Metanephros (tissue), 2 donors: ENCODE measurements around the gene PRPF6. TPM values are rescaled to one million over a fixed set of nuclear protein-coding genes. Genes with fewer than 3 reads are reported as not detected.

Experiments
- small RNA-seq: library from RNA; depleted of rRNA; stranded (forward); fragments of <200 nt; gene quantifications from one replicate; pipeline ENCODE3, GENCODE V24; 2014; ENCODE audit warnings: low replicate concordance
- total RNA-seq: library from RNA; depleted of rRNA; stranded (reverse); fragments of >200 nt; gene quantifications from one replicate; pipeline ENCODE4 v1.2.3, GENCODE V29; 2014

PRPF6 gene
- 64.6 TPM for total RNA-seq

GRCh38 chr20:63980806-63981728 lies at the start of gene PRPF6:
PRPF6 (plus strand) TSS chr20:63981132; CDS start chr20:63981246, 114 bp downstream.

GRCh38 chr20:63955827-63956663 lies 24.9 kb upstream of the PRPF6 start, which contains the start of gene UCKL1:
UCKL1 (minus strand) TSS chr20:63956416; CDS start chr20:63956372, 44 bp downstream.

GRCh38 chr20:63969838-63970713 lies 10.9 kb upstream of the PRPF6 start, which contains the start of gene ZNF512B:
ZNF512B (minus strand) TSS chr20:63969930; CDS start chr20:63967950, 1,980 bp downstream.

GRCh38 chr20:63979557-63980316 lies 1.2 kb upstream of the PRPF6 start, which contains the start of gene SAMD10:
SAMD10 (minus strand) TSS chr20:63979642; CDS start chr20:63979467, 175 bp downstream.

GRCh38 chr20:64035933-64036345 lies 55.0 kb downstream of the PRPF6 start, which contains the start of gene C20orf204:
C20orf204 (plus strand) TSS chr20:64036182; CDS start chr20:64036324, 142 bp downstream.

DNA sequence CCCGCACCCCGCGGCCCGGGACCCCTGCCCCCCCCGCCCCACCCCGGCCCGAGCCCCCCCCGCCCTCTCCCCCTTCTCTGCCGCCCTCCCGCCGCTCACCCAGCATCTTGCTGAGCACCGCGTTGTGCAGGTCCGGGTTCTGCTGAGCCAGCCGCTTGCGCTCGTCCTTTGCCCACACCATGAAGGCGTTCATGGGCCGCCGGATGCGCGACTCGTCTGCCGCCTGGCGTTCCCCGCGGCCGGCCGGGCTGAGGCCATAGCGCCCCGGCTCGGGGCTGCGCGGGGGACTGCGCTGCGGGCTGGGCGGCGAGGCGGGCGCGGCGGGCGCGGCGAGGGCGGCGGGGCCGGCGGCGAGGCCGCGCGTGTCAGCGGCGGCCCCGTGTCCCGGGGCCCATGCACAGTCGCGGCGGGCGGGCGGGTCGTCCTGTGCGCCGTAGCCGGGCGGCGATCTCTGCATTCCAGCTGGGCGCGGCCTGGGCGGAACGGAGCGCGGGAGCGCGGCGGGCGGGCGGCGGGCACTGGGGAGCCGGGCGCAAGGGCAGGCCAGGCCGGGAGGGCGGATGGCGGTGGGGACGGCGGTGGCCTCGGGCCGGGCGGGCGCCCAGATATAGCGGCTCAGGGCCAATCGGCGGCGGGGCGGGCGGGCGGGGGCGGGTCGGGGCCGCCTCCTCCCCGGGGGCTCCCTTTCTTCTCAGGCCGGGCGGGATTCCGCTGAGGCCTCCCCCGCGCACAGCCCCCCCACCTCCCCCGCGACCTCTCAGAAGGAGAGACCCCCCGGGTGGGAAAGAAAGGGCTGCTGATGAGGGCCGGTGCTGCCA lies 68.3 kb downstream of the PRPF6 start, which contains the start of gene SOX18:
TSS of gene SOX18 (minus strand) at position 580 of the 818 bp plus-strand sequence. CDS start at position 457, 123 bp downstream.

DNA sequence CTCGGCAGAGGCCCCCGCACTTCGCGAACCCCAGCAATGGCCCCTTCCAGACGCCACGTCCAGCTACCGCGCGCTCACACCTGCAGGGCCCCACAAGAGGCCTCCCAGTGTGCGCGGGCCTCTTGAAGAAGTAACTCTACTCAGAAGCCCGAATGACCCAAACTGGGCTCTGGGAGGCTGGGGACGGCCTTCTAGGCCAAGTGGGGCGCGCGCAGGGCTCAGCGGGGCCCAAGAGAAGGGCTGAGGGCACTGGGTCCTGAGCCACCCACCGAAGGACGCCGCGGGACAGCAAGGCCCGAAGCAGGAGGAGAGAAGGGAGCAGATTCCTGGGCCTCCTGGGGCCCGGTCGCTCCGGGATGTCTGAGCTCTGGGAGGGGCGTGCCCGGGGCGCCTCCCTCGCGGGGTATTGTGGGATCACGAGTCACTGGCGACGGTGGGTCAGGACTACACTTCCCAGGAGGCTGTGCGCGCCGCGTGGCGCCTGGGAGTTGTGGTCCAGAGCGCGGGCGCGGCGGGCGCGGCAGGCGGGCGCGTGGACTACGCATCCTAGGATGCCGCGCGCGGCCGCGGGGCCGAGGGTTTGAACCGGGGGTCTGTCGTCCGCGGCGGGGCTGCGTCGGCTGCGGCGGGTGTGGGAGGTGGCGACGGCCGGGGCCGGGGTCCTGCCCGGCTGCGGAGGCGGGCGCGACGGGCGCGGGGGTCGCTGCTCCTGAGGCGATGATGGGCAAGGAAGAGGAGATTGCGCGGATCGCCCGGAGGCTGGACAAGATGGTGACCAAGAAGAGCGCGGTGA lies 81.9 kb downstream of the PRPF6 start, which contains the start of gene TCEA2:
TSS of gene TCEA2 (plus strand) at position 603 of the 793 bp plus-strand sequence. CDS start at position 718, 115 bp downstream.

DNA sequence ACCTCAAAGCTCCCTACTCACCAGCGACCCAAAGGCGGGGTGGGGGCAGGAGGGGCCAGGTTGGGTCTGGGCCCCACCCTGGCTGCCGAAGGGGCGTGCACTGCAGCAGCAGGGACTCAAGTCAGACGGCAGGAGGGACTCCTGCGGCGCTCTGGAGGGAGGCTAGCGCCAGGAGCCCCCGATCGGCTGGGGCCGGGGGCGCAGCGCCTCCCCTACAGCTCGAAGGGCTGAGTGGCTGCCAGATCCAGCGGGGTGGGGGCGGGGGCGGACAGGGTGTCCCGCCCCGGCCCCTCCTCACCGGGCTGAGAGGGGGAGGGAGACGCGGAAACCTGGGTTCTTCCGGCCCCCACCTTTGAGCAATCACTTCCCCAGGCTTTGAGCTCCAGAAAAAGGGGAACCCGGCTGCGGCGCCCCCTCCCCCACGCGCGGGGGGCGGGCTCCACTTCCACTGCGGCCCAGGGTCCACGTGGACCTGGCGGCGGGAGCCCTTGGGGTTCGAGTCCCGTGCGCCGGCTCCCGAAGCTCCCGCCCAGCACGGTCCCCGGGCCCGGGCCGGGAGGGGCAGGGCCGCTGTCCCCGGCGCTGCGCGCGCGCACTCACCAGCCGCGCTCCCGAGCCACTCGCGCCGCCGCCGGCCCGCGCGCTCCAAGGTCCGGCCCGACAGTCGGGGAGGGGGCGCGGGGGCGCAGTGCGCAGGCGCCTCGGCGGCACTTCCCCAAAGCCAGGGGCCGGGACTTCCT lies 98.5 kb downstream of the PRPF6 start, which contains the start of gene RGS19:
TSS of gene RGS19 (minus strand) at position 246 of the 740 bp plus-strand sequence. CDS start 2,632 bp downstream, outside the sequence.

GRCh38 chr20:64080013-64080812 lies 99.3 kb downstream of the PRPF6 start, which contains the start of gene OPRL1:
OPRL1 (plus strand) TSS chr20:64080082; CDS start chr20:64092721, 12,639 bp downstream.

Small RNAs within 50 kb of the gene (small RNA-seq; reads per million reads assigned to genes)
- gene AL355803.1 = not detected
- not detected for gene MIR647
- gene MIR6813 = not detected

Other genes starting within 250 kb of the PRPF6 start
- 7.5 TPM for gene LIME1, start 244.5 kb upstream of the PRPF6 start, total RNA-seq
- 50.4 TPM for gene SLC2A4RG, start 241.4 kb upstream of the PRPF6 start, total RNA-seq
- 26.4 TPM for gene ZBTB46, start 149.9 kb upstream of the PRPF6 start, total RNA-seq
- gene ABHD16B, start 119.6 kb upstream of the PRPF6 start, total RNA-seq = not detected
- 64.9 TPM for gene TPD52L2, start 115.9 kb upstream of the PRPF6 start, total RNA-seq
- 31.4 TPM for gene DNAJC5, start 86.0 kb upstream of the PRPF6 start, total RNA-seq
- gene UCKL1, start 24.7 kb upstream of the PRPF6 start, total RNA-seq = 73.6 TPM
- gene ZNF512B, start 11.2 kb upstream of the PRPF6 start, total RNA-seq = 18.3 TPM
- gene SAMD10, start 1.5 kb upstream of the PRPF6 start, total RNA-seq = 6.5 TPM
- 3.6 TPM for gene C20orf204, start 55.0 kb downstream of the PRPF6 start, total RNA-seq
- gene SOX18, start 68.5 kb downstream of the PRPF6 start, total RNA-seq = 20.5 TPM
- 35.6 TPM for gene TCEA2, start 82.1 kb downstream of the PRPF6 start, total RNA-seq
- 10.7 TPM for gene RGS19, start 98.4 kb downstream of the PRPF6 start, total RNA-seq
- gene OPRL1, start 99.0 kb downstream of the PRPF6 start, total RNA-seq = 2.3 TPM
- gene LKAAEAR1, start 103.3 kb downstream of the PRPF6 start, total RNA-seq = 1.1 TPM
- gene NPBWR2, start 126.4 kb downstream of the PRPF6 start, total RNA-seq = not detected
- 0.29 TPM for gene MYT1, start 183.3 kb downstream of the PRPF6 start, total RNA-seq